BLaER1 treated with 17β-estradiol and CSF1 and Interleukin-3, amounts not matched to agents 10 nM and 100 nM (cell line): ENCODE data around the gene TIPARP.

Experiments
- H3K27ac ChIP-seq, 11 experiments: shearing (Covaris generic); formaldehyde crosslinking; 2 replicates each; pipeline ENCODE4 v1.8.1; 2022
- H3K27me3 ChIP-seq, 11 experiments: shearing (Covaris generic); formaldehyde crosslinking; 2 replicates each; pipeline ENCODE4 v1.8.1; 2022
- H3K36me3 ChIP-seq, 11 experiments: shearing (Covaris generic); formaldehyde crosslinking; 2 replicates each; pipeline ENCODE4 v1.8.1; 2022
- H3K4me1 ChIP-seq, 10 experiments: shearing (Covaris generic); formaldehyde crosslinking; 2 replicates each; pipeline ENCODE4 v1.8.1; 2022
- H3K4me2 ChIP-seq, 11 experiments: shearing (Covaris generic); formaldehyde crosslinking; 2 replicates each; pipeline ENCODE4 v1.8.1; 2022
- H3K4me3 ChIP-seq, 10 experiments: shearing (Covaris generic); formaldehyde crosslinking; 2 replicates each; pipeline ENCODE4 v1.8.1; 2022
- H3K9ac ChIP-seq, 11 experiments: shearing (Covaris generic); formaldehyde crosslinking; 2 replicates each; pipeline ENCODE4 v1.8.1; 2022
- H3K9me3 ChIP-seq, 11 experiments: shearing (Covaris generic); formaldehyde crosslinking; replicated peaks in 1 of 11; 2 replicates each; pipeline ENCODE4 v1.8.1; 2022
- H4K20me1 ChIP-seq, 11 experiments: shearing (Covaris generic); formaldehyde crosslinking; 2 replicates each; pipeline ENCODE4 v1.8.1; 2022
- Cebpa-rat ChIP-seq, 11 experiments: shearing (Covaris generic); IDR thresholded peaks; 2 replicates each; pipeline ENCODE4 v1.8.1; 2022

TIPARP gene, protein sequence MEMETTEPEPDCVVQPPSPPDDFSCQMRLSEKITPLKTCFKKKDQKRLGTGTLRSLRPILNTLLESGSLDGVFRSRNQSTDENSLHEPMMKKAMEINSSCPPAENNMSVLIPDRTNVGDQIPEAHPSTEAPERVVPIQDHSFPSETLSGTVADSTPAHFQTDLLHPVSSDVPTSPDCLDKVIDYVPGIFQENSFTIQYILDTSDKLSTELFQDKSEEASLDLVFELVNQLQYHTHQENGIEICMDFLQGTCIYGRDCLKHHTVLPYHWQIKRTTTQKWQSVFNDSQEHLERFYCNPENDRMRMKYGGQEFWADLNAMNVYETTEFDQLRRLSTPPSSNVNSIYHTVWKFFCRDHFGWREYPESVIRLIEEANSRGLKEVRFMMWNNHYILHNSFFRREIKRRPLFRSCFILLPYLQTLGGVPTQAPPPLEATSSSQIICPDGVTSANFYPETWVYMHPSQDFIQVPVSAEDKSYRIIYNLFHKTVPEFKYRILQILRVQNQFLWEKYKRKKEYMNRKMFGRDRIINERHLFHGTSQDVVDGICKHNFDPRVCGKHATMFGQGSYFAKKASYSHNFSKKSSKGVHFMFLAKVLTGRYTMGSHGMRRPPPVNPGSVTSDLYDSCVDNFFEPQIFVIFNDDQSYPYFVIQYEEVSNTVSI

DNA sequence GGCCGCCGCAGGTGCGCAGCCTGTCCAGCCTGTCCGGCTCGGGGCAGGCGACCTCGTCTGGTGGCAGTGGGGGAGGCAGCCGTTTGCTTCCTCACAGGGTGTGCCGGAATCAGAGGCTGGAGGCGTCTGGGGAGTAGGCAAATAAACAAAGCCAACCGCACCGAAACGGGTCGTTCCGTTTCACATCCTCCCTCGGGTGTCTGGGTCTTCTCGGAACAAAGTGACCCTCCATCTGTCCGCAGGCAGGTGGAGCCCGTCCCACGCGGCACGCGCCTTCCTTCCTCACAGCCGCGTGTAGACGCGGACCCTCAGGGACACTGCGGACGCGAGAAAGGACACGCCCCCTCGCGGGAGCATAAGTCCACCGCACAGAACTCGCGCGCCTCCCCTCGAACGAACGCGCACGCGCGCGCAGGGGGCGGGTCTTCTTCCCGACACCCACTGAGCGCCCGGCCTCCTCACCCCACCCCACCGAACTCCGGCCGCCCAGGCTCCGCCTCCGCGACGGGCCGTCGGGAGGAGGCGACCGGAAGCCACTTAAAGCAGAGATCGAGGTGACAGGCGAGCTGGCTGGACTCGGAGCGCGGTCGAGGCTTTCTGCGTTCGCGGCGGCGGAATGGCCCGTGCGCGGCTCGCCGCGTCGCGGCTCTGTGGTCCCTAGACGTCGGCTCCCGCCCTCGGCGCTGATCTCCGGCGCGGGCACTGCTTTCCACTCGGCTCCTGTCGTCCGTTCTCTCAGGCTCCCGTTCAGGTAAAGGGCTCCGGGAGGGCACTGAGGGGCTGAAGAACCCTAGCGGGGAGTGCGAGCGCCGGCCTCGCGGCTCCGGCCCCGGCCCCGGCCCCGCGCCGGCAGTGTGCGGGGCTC, at the start of gene TIPARP:
TIPARP (plus strand) TSS at position 545 of the 865 bp plus-strand sequence. CDS start 3,108 bp downstream, outside the sequence.
- H3K27ac ChIP-seq: peak within 1 kb of the TSS; percentile 78 to 94 (median 83)
- TF ChIP-seq Cebpa-rat (IDR thresholded peaks at IDR 0.05): no peak
- peak within 1 kb of the TSS; percentile 82 to 96 (median 90) for H3K9ac ChIP-seq

DNA sequence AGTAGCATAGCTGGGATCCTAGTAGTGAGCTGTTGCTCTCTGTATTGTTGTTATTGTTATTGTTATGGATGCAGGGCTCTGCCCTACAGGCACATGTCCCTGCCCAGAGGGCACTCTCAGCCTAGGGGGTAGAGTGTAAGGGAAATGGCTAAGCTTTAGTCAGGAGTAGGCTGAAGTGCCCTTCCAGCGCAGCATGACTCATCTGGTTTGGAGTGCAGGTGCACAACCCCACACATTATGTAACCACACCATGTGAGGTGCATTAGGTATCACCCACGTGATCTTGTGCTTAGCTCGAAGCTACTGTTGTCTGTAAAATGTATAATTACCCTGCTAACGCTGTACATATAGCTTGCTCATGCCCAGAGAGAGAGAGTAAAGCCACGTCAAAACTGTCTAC, 48.3 kb upstream of the TIPARP start:
- no peak for TF ChIP-seq Cebpa-rat (IDR thresholded peaks at IDR 0.05)

More for the DNA sequence above, at the start of gene TIPARP:
- Histone ChIP-seq H3K9me3 (no peaks in the 10 kb centered on the region), H3K36me3 (peaks cover 16 to 21% (median 18%) of the 10 kb centered on the region in 11 experiments), H3K4me3 (peak within 1 kb of the TSS; percentile 73 to 96 (median 88)), H3K4me2 (peak within 1 kb of the TSS; percentile 76 to 94 (median 89)), H4K20me1 (peaks cover 0 to 48% (median 39%) of the 10 kb centered on the region in 11 experiments; a peak in 17 of 22 replicates), H3K4me1 (peaks cover 20 to 41% (median 25%) of the 10 kb centered on the region in 10 experiments), H3K27me3 (no peaks in the 10 kb centered on the region)

GRCh38 chr3:156627946-156628569, 46.3 kb upstream of the TIPARP start:
- Histone ChIP-seq H3K9ac (no peak overlapping the region), H3K4me3 (no peak overlapping the region), H3K4me2 (no peak overlapping the region), H3K36me3 (no peaks in the 10 kb centered on the region), H3K27me3 (no peaks in the 10 kb centered on the region), H3K4me1 (no peaks in the 10 kb centered on the region), H3K9me3 (peaks cover 0 to 3% (median 0%) of the 10 kb centered on the region in 11 experiments; a peak in 2 of 22 replicates), H3K27ac (no peak overlapping the region), H4K20me1 (no peaks in the 10 kb centered on the region)
- no peak for TF ChIP-seq Cebpa-rat (IDR thresholded peaks at IDR 0.05)

More for the DNA sequence above, 48.3 kb upstream of the TIPARP start:
- Histone ChIP-seq H3K9ac (no peak overlapping the region), H3K27ac (no peak overlapping the region), H3K4me1 (no peaks in the 10 kb centered on the region), H3K9me3 (peaks cover 0 to 3% (median 0%) of the 10 kb centered on the region in 11 experiments; a peak in 2 of 22 replicates), H3K27me3 (no peaks in the 10 kb centered on the region), H3K4me2 (no peak overlapping the region), H3K36me3 (no peaks in the 10 kb centered on the region), H4K20me1 (no peaks in the 10 kb centered on the region), H3K4me3 (no peak overlapping the region)

DNA sequence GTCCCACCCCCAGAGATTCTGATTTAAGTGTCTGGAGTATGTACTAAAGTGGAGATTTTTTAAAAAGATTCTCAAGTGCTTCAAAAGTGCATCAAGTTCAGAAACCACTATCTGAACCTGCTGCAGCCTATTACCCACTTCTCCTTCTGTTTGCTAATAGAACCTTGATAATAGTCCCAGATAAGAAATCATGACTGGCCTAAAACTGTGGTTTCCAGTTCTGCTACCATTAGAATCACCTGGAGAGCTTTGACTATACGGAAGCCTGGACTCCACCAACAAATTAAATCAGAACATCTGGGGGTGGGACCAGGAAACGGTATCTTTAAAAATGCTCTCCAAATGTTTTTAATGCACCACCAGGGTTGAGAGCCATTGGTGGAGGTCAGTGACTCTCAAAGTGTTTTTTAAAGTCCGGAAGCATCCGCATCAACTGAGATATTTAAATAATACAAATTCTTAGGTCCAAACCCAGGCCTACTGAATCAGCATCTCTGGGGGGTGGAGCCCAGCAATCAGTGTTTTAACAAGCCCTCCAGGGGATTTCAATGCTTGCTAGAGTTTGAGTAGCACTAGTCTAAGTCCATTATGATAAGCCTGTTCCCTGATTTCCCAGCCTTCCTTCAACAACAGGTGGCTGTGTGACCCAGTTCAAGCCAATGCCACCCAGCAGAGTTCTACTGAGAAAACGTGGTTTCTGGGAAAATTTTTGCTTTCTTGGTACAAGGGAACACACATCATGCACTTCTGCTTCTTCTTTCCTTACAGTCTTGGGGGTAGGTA, 45.4 kb upstream of the TIPARP start:
- H3K4me1 ChIP-seq: no peaks in the 10 kb centered on the region
- H3K27me3 ChIP-seq: no peaks in the 10 kb centered on the region
- no peak overlapping the region for H3K27ac ChIP-seq
- no peak for TF ChIP-seq Cebpa-rat (IDR thresholded peaks at IDR 0.05)
- no peaks in the 10 kb centered on the region for H4K20me1 ChIP-seq
- no peak overlapping the region for H3K9ac ChIP-seq
- H3K4me3 ChIP-seq: no peak overlapping the region
- no peaks in the 10 kb centered on the region for H3K36me3 ChIP-seq
- no peak overlapping the region for H3K4me2 ChIP-seq
- H3K9me3 ChIP-seq: no peaks in the 10 kb centered on the region; a peak in 2 of 22 replicates

- H4K20me1 ChIP-seq: no peaks in the 10 kb centered on the region
- TF ChIP-seq Cebpa-rat (IDR thresholded peaks at IDR 0.05): no peak
- H3K4me1 ChIP-seq: no peaks in the 10 kb centered on the region; a peak in 1 of 20 replicates
- no peak overlapping the region for H3K4me2 ChIP-seq
- H3K36me3 ChIP-seq: no peaks in the 10 kb centered on the region
- H3K27ac ChIP-seq: no peak overlapping the region
- no peaks in the 10 kb centered on the region for H3K9me3 ChIP-seq
- no peak overlapping the region for H3K9ac ChIP-seq
- no peaks in the 10 kb centered on the region for H3K27me3 ChIP-seq
- H3K4me3 ChIP-seq: no peak overlapping the region
Observed at GRCh38 chr3:156630081-156630772, 44.2 kb upstream of the TIPARP start.

- no peak overlapping the region for H3K4me3 ChIP-seq
- no peak for TF ChIP-seq Cebpa-rat (IDR thresholded peaks at IDR 0.05)
- H3K27me3 ChIP-seq: no peaks in the 10 kb centered on the region
- H3K27ac ChIP-seq: no peak overlapping the region
- no peaks in the 10 kb centered on the region for H3K9me3 ChIP-seq
- H3K9ac ChIP-seq: no peak overlapping the region
- no peaks in the 10 kb centered on the region for H3K36me3 ChIP-seq
- no peaks in the 10 kb centered on the region; a peak in 1 of 20 replicates for H3K4me1 ChIP-seq
- no peaks in the 10 kb centered on the region for H4K20me1 ChIP-seq
- H3K4me2 ChIP-seq: no peak overlapping the region
Observed at GRCh38 chr3:156630773-156631093, 43.7 kb upstream of the TIPARP start.

- Histone ChIP-seq H3K27ac (no peak overlapping the region), H3K36me3 (no peaks in the 10 kb centered on the region), H3K9me3 (no peaks in the 10 kb centered on the region), H3K4me1 (no peaks in the 10 kb centered on the region; a peak in 1 of 20 replicates), H3K4me2 (no peak overlapping the region), H4K20me1 (no peaks in the 10 kb centered on the region), H3K4me3 (no peak overlapping the region), H3K9ac (no peak overlapping the region), H3K27me3 (no peaks in the 10 kb centered on the region)
- no peak for TF ChIP-seq Cebpa-rat (IDR thresholded peaks at IDR 0.05)
Observed at GRCh38 chr3:156631323-156631722, 43.1 kb upstream of the TIPARP start.

GRCh38 chr3:156632601-156633000, 41.8 kb upstream of the TIPARP start:
- Histone ChIP-seq H3K27me3 (no peaks in the 10 kb centered on the region), H3K4me3 (no peak overlapping the region), H3K9ac (no peak overlapping the region), H3K27ac (no peak overlapping the region), H3K4me2 (no peak overlapping the region), H3K4me1 (no peaks in the 10 kb centered on the region; a peak in 1 of 20 replicates), H3K36me3 (no peaks in the 10 kb centered on the region), H4K20me1 (no peaks in the 10 kb centered on the region), H3K9me3 (no peaks in the 10 kb centered on the region)
- no peak for TF ChIP-seq Cebpa-rat (IDR thresholded peaks at IDR 0.05)
